Testis (tissue), 2 donors: Measurements from ENCODE around the gene TSPAN13.

Experiments
- POLR2A ChIP-seq: fragments of 450-650 bp; IDR thresholded peaks from one replicate; pipeline ENCODE4 v1.6.1; 2017; ENCODE audit warnings: antibody characterized with exemption, mild to moderate bottlenecking, moderate library complexity
- TF ChIP-seq, protein P1 (sequence below), 3 experiments: fragments of 450-650 bp in 2 of 3; fragments of 200-600 bp in 1 of 3; sonication (generic) in 1 of 3; IDR thresholded peaks; one replicate each; pipeline ENCODE4 v1.5.1; 2016 to 2019; ENCODE audit warnings: antibody characterized with exemption in 3 of 3, mild to moderate bottlenecking in 2 of 3, moderate library complexity in 1 of 3

DNA sequence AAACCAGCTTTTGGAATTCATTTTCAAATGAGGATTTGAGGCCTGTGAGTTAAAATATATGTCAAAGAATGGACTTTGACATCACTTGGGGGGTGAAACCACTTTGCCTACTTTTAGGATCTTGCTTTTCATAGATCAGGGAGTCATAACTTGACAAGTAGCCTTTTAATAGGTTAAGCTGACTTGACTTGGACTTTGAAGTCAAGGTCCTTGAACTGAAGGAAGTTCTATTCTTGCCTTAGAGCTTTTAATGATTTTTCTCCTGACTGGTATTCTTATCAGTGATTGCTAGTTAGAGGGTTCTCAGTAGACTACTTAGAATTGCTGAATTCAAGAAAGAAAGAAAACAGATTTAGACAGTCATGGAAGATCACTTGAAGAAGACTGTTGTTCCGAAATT is 33.6 kb downstream of the TSPAN13 start:
- TF ChIP-seq POLR2A: no peak
- TF ChIP-seq, protein P1, sequence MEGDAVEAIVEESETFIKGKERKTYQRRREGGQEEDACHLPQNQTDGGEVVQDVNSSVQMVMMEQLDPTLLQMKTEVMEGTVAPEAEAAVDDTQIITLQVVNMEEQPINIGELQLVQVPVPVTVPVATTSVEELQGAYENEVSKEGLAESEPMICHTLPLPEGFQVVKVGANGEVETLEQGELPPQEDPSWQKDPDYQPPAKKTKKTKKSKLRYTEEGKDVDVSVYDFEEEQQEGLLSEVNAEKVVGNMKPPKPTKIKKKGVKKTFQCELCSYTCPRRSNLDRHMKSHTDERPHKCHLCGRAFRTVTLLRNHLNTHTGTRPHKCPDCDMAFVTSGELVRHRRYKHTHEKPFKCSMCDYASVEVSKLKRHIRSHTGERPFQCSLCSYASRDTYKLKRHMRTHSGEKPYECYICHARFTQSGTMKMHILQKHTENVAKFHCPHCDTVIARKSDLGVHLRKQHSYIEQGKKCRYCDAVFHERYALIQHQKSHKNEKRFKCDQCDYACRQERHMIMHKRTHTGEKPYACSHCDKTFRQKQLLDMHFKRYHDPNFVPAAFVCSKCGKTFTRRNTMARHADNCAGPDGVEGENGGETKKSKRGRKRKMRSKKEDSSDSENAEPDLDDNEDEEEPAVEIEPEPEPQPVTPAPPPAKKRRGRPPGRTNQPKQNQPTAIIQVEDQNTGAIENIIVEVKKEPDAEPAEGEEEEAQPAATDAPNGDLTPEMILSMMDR (IDR thresholded peaks at IDR 0.05): no peak
